Neural crest cell (in vitro differentiated cells): ENCODE measurements around the gene HCFC1R1. TPM values are rescaled to one million over a fixed set of nuclear protein-coding genes. Genes with fewer than 3 reads are reported as not detected.

ENCODE experiments used
- DNase-seq: peaks from one replicate; pipeline ENCODE4 v3.0.0; 2021; ENCODE audit warnings: low read depth, mixed read lengths, low spot score
- H3K27ac Mint-ChIP-seq: one replicate; pipeline ENCODE4 v1.8.0; 2021; ENCODE audit warnings: mild to moderate bottlenecking, mixed read lengths; ENCODE audit not compliant: unreplicated experiment
- H3K27me3 Mint-ChIP-seq: 2 replicates; pipeline ENCODE4 v1.8.0; 2021; ENCODE audit warnings: low read depth, mild to moderate bottlenecking, mixed read lengths
- H3K36me3 Mint-ChIP-seq: 2 replicates; pipeline ENCODE4 v1.8.0; 2021; ENCODE audit warnings: low read depth, mild to moderate bottlenecking, mixed read lengths
- H3K4me1 Mint-ChIP-seq: 2 replicates; pipeline ENCODE4 v1.8.0; 2021; ENCODE audit warnings: mixed read lengths
- H3K4me3 Mint-ChIP-seq: one replicate; pipeline ENCODE4 v1.8.0; 2021; ENCODE audit warnings: mild to moderate bottlenecking, mixed read lengths
- H3K9me3 Mint-ChIP-seq: 2 replicates; pipeline ENCODE4 v1.8.0; 2021; ENCODE audit warnings: mixed read lengths
- CTCF ChIP-seq: fragments of 200-600 bp; sonication (generic); conservative IDR thresholded peaks from 2 replicates; pipeline ENCODE4 v1.5.0; 2021; ENCODE audit warnings: antibody characterized with exemption, mild to moderate bottlenecking
- total RNA-seq: library from RNA; stranded (reverse); gene quantifications from 2 replicates; pipeline ENCODE4 v1.2.1, GENCODE V29; 2021

HCFC1R1 gene
- total RNA-seq, 1 donor from 2014 or later, result 23.7 TPM

DNA sequence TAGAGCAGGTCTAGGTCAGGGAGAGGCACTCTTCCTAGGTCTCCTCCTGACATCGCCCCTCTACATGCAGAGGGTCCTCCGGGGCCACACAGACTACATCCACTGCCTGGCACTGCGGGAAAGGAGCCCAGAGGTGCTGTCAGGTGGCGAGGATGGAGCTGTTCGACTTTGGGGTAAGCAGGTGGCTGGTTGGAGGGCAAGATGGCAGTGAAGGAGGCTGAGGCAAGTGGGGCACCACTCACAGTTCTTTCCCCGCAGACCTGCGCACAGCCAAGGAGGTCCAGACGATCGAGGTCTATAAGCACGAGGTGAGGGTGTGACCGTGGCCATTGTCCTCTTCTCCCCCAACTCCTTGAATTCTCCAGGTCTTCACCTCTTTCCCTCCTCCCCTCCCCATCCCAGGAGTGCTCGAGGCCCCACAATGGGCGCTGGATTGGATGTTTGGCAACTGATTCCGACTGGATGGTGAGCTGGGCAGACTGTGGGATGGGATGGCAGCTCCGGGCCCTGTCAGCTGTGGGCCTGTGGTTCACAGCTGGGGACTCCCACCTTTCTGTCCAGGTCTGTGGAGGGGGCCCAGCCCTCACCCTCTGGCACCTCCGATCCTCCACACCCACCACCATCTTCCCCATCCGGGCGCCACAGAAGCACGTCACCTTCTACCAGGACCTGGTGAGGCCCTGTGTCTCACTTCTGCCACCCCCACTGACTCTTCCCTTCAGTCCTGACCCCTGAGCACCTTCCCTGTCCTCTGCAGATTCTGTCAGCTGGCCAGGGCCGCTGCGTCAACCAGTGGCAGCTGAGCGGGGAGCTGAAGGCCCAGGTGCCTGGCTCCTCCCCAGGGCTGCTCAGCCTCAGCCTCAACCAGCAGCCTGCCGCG lies 3.1 kb upstream of the HCFC1R1 start:
- DNase-seq, result no peak
- no peak for TF ChIP-seq CTCF
- peak overlapping the region; percentile 71 for H3K4me3 Mint-ChIP-seq
- no peak overlapping the region for H3K27ac Mint-ChIP-seq
- H3K27me3 Mint-ChIP-seq, result peaks cover 21% of the 10 kb centered on the region
- peaks cover 25% of the 10 kb centered on the region for H3K4me1 Mint-ChIP-seq
- peaks cover 2% of the 10 kb centered on the region for H3K36me3 Mint-ChIP-seq
- H3K9me3 Mint-ChIP-seq, result no peaks in the 10 kb centered on the region

- Mint-ChIP-seq H3K4me3 (peak overlapping the region; percentile 71), H3K36me3 (peaks cover 2% of the 10 kb centered on the region), H3K27me3 (peaks cover 21% of the 10 kb centered on the region), H3K9me3 (no peaks in the 10 kb centered on the region), H3K4me1 (peaks cover 33% of the 10 kb centered on the region), H3K27ac (no peak overlapping the region)
- DNase-seq, result no peak
- TF ChIP-seq CTCF, result no peak
These were observed 2.2 kb upstream of the HCFC1R1 start for GRCh38 chr16:3026003-3026378.

GRCh38 chr16:3025032-3026002 lies 1.6 kb upstream of the HCFC1R1 start:
- DNase-seq, result no peak
- peak overlapping the region; percentile 56 for H3K4me3 Mint-ChIP-seq
- TF ChIP-seq CTCF, result no peak
- peaks cover 2% of the 10 kb centered on the region for H3K36me3 Mint-ChIP-seq
- H3K9me3 Mint-ChIP-seq, result no peaks in the 10 kb centered on the region
- peaks cover 37% of the 10 kb centered on the region for H3K4me1 Mint-ChIP-seq
- no peak overlapping the region for H3K27ac Mint-ChIP-seq
- peaks cover 23% of the 10 kb centered on the region for H3K27me3 Mint-ChIP-seq

GRCh38 chr16:3023415-3023668 lies 400 bp downstream of the HCFC1R1 start:
- H3K27me3 Mint-ChIP-seq, result peaks cover 30% of the 10 kb centered on the region
- H3K9me3 Mint-ChIP-seq, result no peaks in the 10 kb centered on the region
- no peak for DNase-seq
- peaks cover 2% of the 10 kb centered on the region for H3K36me3 Mint-ChIP-seq
- H3K27ac Mint-ChIP-seq, result peak overlapping the region; percentile 86
- H3K4me3 Mint-ChIP-seq, result peak overlapping the region; percentile 96
- peaks cover 41% of the 10 kb centered on the region for H3K4me1 Mint-ChIP-seq
- TF ChIP-seq CTCF, result no peak

- TF ChIP-seq CTCF, result no peak
- H3K4me1 Mint-ChIP-seq, result peaks cover 41% of the 10 kb centered on the region
- peaks cover 2% of the 10 kb centered on the region for H3K36me3 Mint-ChIP-seq
- DNase-seq, result no peak
- no peaks in the 10 kb centered on the region for H3K9me3 Mint-ChIP-seq
- H3K27ac Mint-ChIP-seq, result peak overlapping the region; percentile 50
- H3K27me3 Mint-ChIP-seq, result peaks cover 35% of the 10 kb centered on the region
- H3K4me3 Mint-ChIP-seq, result peak overlapping the region; percentile 96
These were observed 893 bp downstream of the HCFC1R1 start for GRCh38 chr16:3022684-3023414.
